ENCODE measurements around the gene CHST13. TPM values are rescaled to one million over a fixed set of nuclear protein-coding genes. Genes with fewer than 3 reads are reported as not detected.

The CHST13 gene
- total RNA-seq, 1 experiment from 2014 or later, result not detected

DNA sequence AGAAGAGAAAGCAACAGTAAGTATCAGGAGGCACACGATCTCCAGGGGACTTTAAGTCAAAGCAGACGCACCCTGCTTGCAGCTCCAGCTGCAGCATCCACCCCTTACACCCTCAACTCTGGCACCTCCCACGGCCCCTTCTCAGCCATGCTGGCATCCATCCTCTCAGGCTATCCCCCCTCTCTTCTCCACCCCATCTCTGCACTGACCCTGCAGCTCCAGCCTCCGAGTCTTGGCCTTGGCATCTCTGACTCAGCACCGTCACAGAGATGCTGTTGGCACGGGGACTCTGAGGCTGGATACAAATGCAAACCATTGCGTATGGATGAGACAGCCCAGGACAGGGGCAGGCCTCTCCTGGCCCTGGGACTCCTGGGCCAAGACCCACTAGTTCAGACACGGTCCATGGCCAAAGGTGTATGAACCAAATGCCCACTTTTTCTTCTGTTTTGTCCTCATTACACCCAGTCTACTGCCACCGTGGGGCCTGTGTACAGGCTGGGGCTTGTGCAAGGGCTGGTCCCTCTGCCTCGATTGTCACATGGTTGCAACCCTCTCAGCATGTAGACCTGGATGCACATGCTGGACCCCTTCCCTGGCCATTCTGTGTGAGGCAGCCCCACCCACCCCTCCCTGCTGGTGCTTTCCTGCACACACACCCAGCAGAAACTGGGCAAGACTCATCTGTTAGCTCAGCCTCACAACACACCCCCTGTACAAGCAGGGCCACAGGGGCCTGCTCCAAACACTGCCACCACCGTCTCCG is 29.6 kb upstream of the CHST13 start:
- no peaks in the 10 kb centered on the region for H3K9me3 ChIP-seq (ENCODE audit: low read depth, low read length, poor library complexity, severe bottlenecking)
- H3K4me1 ChIP-seq (ENCODE audit: insufficient read depth, low read length, poor library complexity, severe bottlenecking), result no peaks in the 10 kb centered on the region
- H3K27ac ChIP-seq (ENCODE audit: low read depth, low read length, poor library complexity, severe bottlenecking), result no peak overlapping the region
- no peaks in the 10 kb centered on the region for H3K27me3 ChIP-seq (replicated peaks; ENCODE audit: insufficient read depth, low read depth, low read length, poor library complexity)
- intact Hi-C loops (cut with micrococcal nuclease; ENCODE audit: unreplicated experiment), result no loop called here
- no peak overlapping the region for H3K4me3 ChIP-seq (ENCODE audit: low read depth, low read length, poor library complexity, severe bottlenecking)
- no TSS peak for BruUV-seq (replicated peaks)
- DNase-seq (ENCODE audit: low spot score), result no peak
- no peak for TF ChIP-seq EZH2 (IDR thresholded peaks at IDR 0.05; ENCODE audit: borderline replicate concordance, low read depth, low read length, poor library complexity, severe bottlenecking)
- TF ChIP-seq CTCF (conservative IDR thresholded peaks at IDR 0.05; ENCODE audit: low read depth, low read length), result no peak
- H3K36me3 ChIP-seq (ENCODE audit: insufficient read depth, low read length, poor library complexity, severe bottlenecking), result no peaks in the 10 kb centered on the region
- ChIA-PET POLR2A (ENCODE audit: low non-redundant PET) (no interaction called here), CTCF (interaction anchor here (0.7 kb wide), 1 partner anchor 239 kb away, joined by 3 read pairs; no protein-coding TSS in a partner anchor)

GRCh38 chr3:126494970-126495230 is 29.1 kb upstream of the CHST13 start:
- ChIA-PET CTCF (no interaction called here), POLR2A (ENCODE audit: low non-redundant PET) (no interaction called here)
- Histone ChIP-seq H3K36me3 (ENCODE audit: insufficient read depth, low read length, poor library complexity, severe bottlenecking) (no peaks in the 10 kb centered on the region), H3K4me3 (ENCODE audit: low read depth, low read length, poor library complexity, severe bottlenecking) (no peak overlapping the region), H3K27ac (ENCODE audit: low read depth, low read length, poor library complexity, severe bottlenecking) (no peak overlapping the region), H3K27me3 (replicated peaks; ENCODE audit: insufficient read depth, low read depth, low read length, poor library complexity) (no peaks in the 10 kb centered on the region), H3K9me3 (ENCODE audit: low read depth, low read length, poor library complexity, severe bottlenecking) (no peaks in the 10 kb centered on the region), H3K4me1 (ENCODE audit: insufficient read depth, low read length, poor library complexity, severe bottlenecking) (no peaks in the 10 kb centered on the region)
- BruUV-seq (replicated peaks), result no TSS peak
- DNase-seq (ENCODE audit: low spot score), result no peak
- TF ChIP-seq EZH2 (IDR thresholded peaks at IDR 0.05; ENCODE audit: borderline replicate concordance, low read depth, low read length, poor library complexity, severe bottlenecking), result no peak
- TF ChIP-seq CTCF (conservative IDR thresholded peaks at IDR 0.05; ENCODE audit: low read depth, low read length), result no peak
- intact Hi-C loops (cut with micrococcal nuclease; ENCODE audit: unreplicated experiment), result no loop called here

DNA sequence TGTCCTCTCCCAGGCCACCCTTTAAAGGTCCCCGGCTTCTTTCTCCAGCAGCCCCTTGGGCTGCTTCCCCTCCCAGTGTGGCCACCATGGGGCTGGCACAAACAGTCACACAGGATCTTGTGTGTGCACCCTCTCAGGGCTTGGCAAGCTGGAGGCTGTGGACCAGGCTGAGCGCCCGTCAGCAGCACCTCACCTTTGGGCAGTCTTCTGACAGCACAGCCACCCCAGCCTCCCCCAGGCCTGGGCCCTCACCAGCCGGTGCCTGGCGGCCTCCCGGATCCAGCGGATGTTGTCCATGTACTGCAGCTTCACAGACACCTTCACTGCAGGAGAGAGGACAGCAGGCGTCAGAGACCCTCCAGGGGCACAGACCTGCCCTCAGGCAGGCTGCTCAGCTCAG is 28.2 kb upstream of the CHST13 start:
- POLR2A ChIA-PET (ENCODE audit: low non-redundant PET), result no interaction called here
- H3K4me1 ChIP-seq (ENCODE audit: insufficient read depth, low read length, poor library complexity, severe bottlenecking), result no peaks in the 10 kb centered on the region
- H3K27me3 ChIP-seq (replicated peaks; ENCODE audit: insufficient read depth, low read depth, low read length, poor library complexity), result no peaks in the 10 kb centered on the region
- no peak for DNase-seq (ENCODE audit: low spot score)
- CTCF ChIA-PET, result no interaction called here
- intact Hi-C loops (cut with micrococcal nuclease; ENCODE audit: unreplicated experiment), result no loop called here
- H3K9me3 ChIP-seq (ENCODE audit: low read depth, low read length, poor library complexity, severe bottlenecking), result no peaks in the 10 kb centered on the region
- BruUV-seq (replicated peaks), result no TSS peak
- H3K27ac ChIP-seq (ENCODE audit: low read depth, low read length, poor library complexity, severe bottlenecking), result no peak overlapping the region
- TF ChIP-seq EZH2 (IDR thresholded peaks at IDR 0.05; ENCODE audit: borderline replicate concordance, low read depth, low read length, poor library complexity, severe bottlenecking), result no peak
- TF ChIP-seq CTCF (conservative IDR thresholded peaks at IDR 0.05; ENCODE audit: low read depth, low read length), result no peak
- H3K4me3 ChIP-seq (ENCODE audit: low read depth, low read length, poor library complexity, severe bottlenecking), result no peak overlapping the region
- no peaks in the 10 kb centered on the region for H3K36me3 ChIP-seq (ENCODE audit: insufficient read depth, low read length, poor library complexity, severe bottlenecking)

Data from A673 (cell line).